Mesenchymal stem cell (in vitro differentiated cells and primary cell): Measurements from ENCODE around the gene FRMD4A.

Experiments used
- DNase-seq: peaks from one replicate; pipeline ENCODE4 v3.0.0-alpha.2; 2013
- H2AFZ ChIP-seq: one replicate; pipeline ENCODE4 v1.6.1; 2013; ENCODE audit warnings: low read depth, mild to moderate bottlenecking, control low read depth, inconsistent platforms, low read length, moderate library complexity
- H2AK5ac ChIP-seq: 2 replicates; pipeline ENCODE4 v1.6.1; 2013; ENCODE audit warnings: low read length, moderate library complexity, mild to moderate bottlenecking, inconsistent platforms; ENCODE audit not compliant: severe bottlenecking
- H2BK120ac ChIP-seq: one replicate; pipeline ENCODE4 v1.6.1; 2013; ENCODE audit warnings: low read depth, mild to moderate bottlenecking, inconsistent platforms, low read length, moderate library complexity
- H2BK12ac ChIP-seq, 2 experiments: one replicate each; pipeline ENCODE4 v1.6.1; 2013; ENCODE audit warnings: inconsistent platforms in 2 of 2, low read length in 2 of 2, mild to moderate bottlenecking in 2 of 2, moderate library complexity in 2 of 2, control low read depth in 1 of 2
- H2BK15ac ChIP-seq: one replicate; pipeline ENCODE4 v1.6.1; 2013; ENCODE audit warnings: mild to moderate bottlenecking, low read depth, inconsistent platforms; ENCODE audit not compliant: poor library complexity, severe bottlenecking
- H2BK5ac ChIP-seq: 2 replicates; pipeline ENCODE4 v1.6.1; 2013; ENCODE audit warnings: low read depth, mild to moderate bottlenecking, low read length, control low read depth, inconsistent platforms; ENCODE audit not compliant: poor library complexity, severe bottlenecking
- H3K14ac ChIP-seq, 2 experiments: one replicate each; pipeline ENCODE4 v1.6.1; 2013; ENCODE audit warnings: inconsistent platforms in 2 of 2, low read length in 2 of 2, control low read depth in 1 of 2, mild to moderate bottlenecking in 1 of 2, moderate library complexity in 1 of 2
- H3K18ac ChIP-seq, 2 experiments: one replicate each; pipeline ENCODE4 v1.6.1; 2013; ENCODE audit warnings: inconsistent platforms in 2 of 2, low read length in 2 of 2, control low read depth in 1 of 2, low read depth in 1 of 2, mild to moderate bottlenecking in 1 of 2
- H3K23ac ChIP-seq, 2 experiments: one replicate each; pipeline ENCODE4 v1.6.1; 2013; ENCODE audit warnings: inconsistent platforms in 2 of 2, low read length in 2 of 2, mild to moderate bottlenecking in 2 of 2, moderate library complexity in 2 of 2, control low read depth in 1 of 2
- H3K27ac ChIP-seq: 2 replicates; pipeline ENCODE4 v1.5.1; 2013; ENCODE audit warnings: mild to moderate bottlenecking, moderate library complexity, low read length, control low read depth, inconsistent platforms; ENCODE audit not compliant: poor library complexity, severe bottlenecking
- H3K27me3 ChIP-seq, 2 experiments: 2 replicates each; pipeline versions ENCODE4 v1.6.1 to v1.7.0; 2013; ENCODE audit warnings: low read length in 2 of 2, mild to moderate bottlenecking in 2 of 2, moderate library complexity in 2 of 2, control low read depth in 1 of 2, inconsistent platforms in 1 of 2; ENCODE audit not compliant: control insufficient read depth in 1 of 2, insufficient read depth in 1 of 2
- H3K36me3 ChIP-seq, 2 experiments: 2 replicates each; pipeline versions ENCODE4 v1.6.1 to v1.7.0; 2013; ENCODE audit warnings: low read length in 2 of 2, control low read depth in 1 of 2, inconsistent platforms in 1 of 2, low read depth in 1 of 2, mild to moderate bottlenecking in 1 of 2; ENCODE audit not compliant: insufficient read depth in 2 of 2, control insufficient read depth in 1 of 2
- H3K4ac ChIP-seq, 2 experiments: one replicate each; pipeline ENCODE4 v1.6.1; 2013; ENCODE audit warnings: inconsistent platforms in 2 of 2, low read length in 2 of 2, mild to moderate bottlenecking in 2 of 2, moderate library complexity in 2 of 2, control low read depth in 1 of 2, low read depth in 1 of 2
- H3K4me1 ChIP-seq: 2 replicates; pipeline ENCODE4 v1.6.1; 2013; ENCODE audit warnings: low read depth, low read length, control low read depth; ENCODE audit not compliant: control insufficient read depth, insufficient read depth
- H3K4me2 ChIP-seq: 2 replicates; pipeline ENCODE4 v1.6.1; 2013; ENCODE audit warnings: low read length, mild to moderate bottlenecking, inconsistent platforms; ENCODE audit not compliant: poor library complexity, severe bottlenecking
- H3K4me3 ChIP-seq, 2 experiments: 2 replicates each; pipeline versions ENCODE4 v1.5.1 to v1.7.0; 2013; ENCODE audit warnings: low read length in 2 of 2, mild to moderate bottlenecking in 2 of 2, control low read depth in 1 of 2, low read depth in 1 of 2; ENCODE audit not compliant: insufficient read depth in 1 of 2
- H3K79me1 ChIP-seq: replicated peaks from 2 replicates; pipeline ENCODE4 v1.6.1; 2013; ENCODE audit warnings: mild to moderate bottlenecking, control low read depth, low read length, inconsistent platforms; ENCODE audit not compliant: poor library complexity, severe bottlenecking
- H3K9ac ChIP-seq: 2 replicates; pipeline ENCODE4 v1.7.0; 2013; ENCODE audit warnings: mild to moderate bottlenecking, low read length, moderate library complexity
- H3K9me3 ChIP-seq: 2 replicates; pipeline ENCODE4 v1.7.0; 2013; ENCODE audit warnings: mild to moderate bottlenecking, low read length; ENCODE audit not compliant: control insufficient read depth
- H4K8ac ChIP-seq: one replicate; pipeline ENCODE4 v1.6.1; 2013; ENCODE audit warnings: inconsistent platforms, mild to moderate bottlenecking, low read length, moderate library complexity
- H4K91ac ChIP-seq: one replicate; pipeline ENCODE4 v1.6.1; 2013; ENCODE audit warnings: mild to moderate bottlenecking, low read length, inconsistent platforms
- WGBS: methylation state at CpG from one replicate; pipeline ENCODE4 v1.1.7; 2013; ENCODE audit warnings: mixed read lengths; 5-methylcytosine and 5-hydroxymethylcytosine counted together

The FRMD4A gene

GRCh38 chr10:13970236-13970956 lies 360.3 kb downstream of the FRMD4A start:
- Histone ChIP-seq H3K79me1 (peaks cover 2% of the 10 kb centered on the region), H2BK12ac (peak overlapping the region; percentile 14 to 52), H3K23ac (no peak overlapping the region), H2BK5ac (no peak overlapping the region), H3K4me2 (no peak overlapping the region), H4K91ac (no peak overlapping the region), H2BK15ac (no peak overlapping the region), H3K4me3 (no peak overlapping the region), H3K4me1 (peaks cover 15% of the 10 kb centered on the region), H4K8ac (no peak overlapping the region), H3K9ac (no peak overlapping the region), H3K27ac (no peak overlapping the region), H3K18ac (no peak overlapping the region), H2BK120ac (no peak overlapping the region), H3K14ac (no peak overlapping the region), H2AK5ac (no peak overlapping the region), H3K9me3 (no peaks in the 10 kb centered on the region), H3K4ac (no peak overlapping the region), H3K36me3 (peaks cover 0 to 6% of the 10 kb centered on the region in 2 experiments), H3K27me3 (no peaks in the 10 kb centered on the region), H2AFZ (no peak overlapping the region)
- 93% methylated on average over 15 of the region's 18 CpGs for WGBS
- DNase-seq: no peak

- Histone ChIP-seq H2AK5ac (no peak overlapping the region), H2BK15ac (no peak overlapping the region), H3K27me3 (no peaks in the 10 kb centered on the region), H3K79me1 (peaks cover 2% of the 10 kb centered on the region), H3K4ac (no peak overlapping the region), H3K4me1 (peaks cover 15% of the 10 kb centered on the region), H3K23ac (no peak overlapping the region), H3K9ac (no peak overlapping the region), H3K4me3 (no peak overlapping the region), H2BK120ac (no peak overlapping the region), H3K18ac (no peak overlapping the region), H3K4me2 (no peak overlapping the region), H4K91ac (no peak overlapping the region), H3K9me3 (no peaks in the 10 kb centered on the region), H2AFZ (no peak overlapping the region), H2BK12ac (no peak overlapping the region), H4K8ac (no peak overlapping the region), H2BK5ac (no peak overlapping the region), H3K36me3 (peaks cover 0 to 6% of the 10 kb centered on the region in 2 experiments), H3K14ac (no peak overlapping the region), H3K27ac (no peak overlapping the region)
- WGBS: 82% methylated on average over 2 of the region's 3 CpGs
- DNase-seq: no peak
These were observed 361.0 kb downstream of the FRMD4A start for GRCh38 chr10:13969792-13970140.

GRCh38 chr10:13969118-13969791 lies 361.5 kb downstream of the FRMD4A start:
- Histone ChIP-seq H3K9me3 (no peaks in the 10 kb centered on the region), H2AK5ac (peak overlapping the region; percentile 72), H4K91ac (no peak overlapping the region), H3K4me1 (peaks cover 15% of the 10 kb centered on the region), H2BK15ac (peak overlapping the region; percentile 66), H3K27ac (no peak overlapping the region), H3K14ac (peak overlapping the region in 1 of 2 experiments; percentile 62), H3K4ac (no peak overlapping the region), H3K4me3 (no peak overlapping the region), H2BK12ac (peak overlapping the region in 1 of 2 experiments; percentile 66), H2AFZ (no peak overlapping the region), H3K9ac (no peak overlapping the region), H3K4me2 (no peak overlapping the region), H3K18ac (peak overlapping the region in 1 of 2 experiments; percentile 3), H3K79me1 (peaks cover 2% of the 10 kb centered on the region), H3K23ac (no peak overlapping the region), H3K27me3 (no peaks in the 10 kb centered on the region), H2BK5ac (no peak overlapping the region), H3K36me3 (peaks cover 0 to 6% of the 10 kb centered on the region in 2 experiments), H2BK120ac (no peak overlapping the region), H4K8ac (no peak overlapping the region)
- DNase-seq: no peak
- 91% methylated on average over 11 of the region's 12 CpGs for WGBS

GRCh38 chr10:13961853-13962252 lies 368.9 kb downstream of the FRMD4A start:
- no peaks in the 10 kb centered on the region for H3K27me3 ChIP-seq
- H2BK15ac ChIP-seq: no peak overlapping the region
- no peak overlapping the region for H3K23ac ChIP-seq
- no peak overlapping the region for H2BK120ac ChIP-seq
- H3K4me3 ChIP-seq: no peak overlapping the region
- no peak overlapping the region for H4K8ac ChIP-seq
- no peaks in the 10 kb centered on the region for H3K79me1 ChIP-seq
- H3K9ac ChIP-seq: no peak overlapping the region
- no peak overlapping the region for H3K4me2 ChIP-seq
- H3K27ac ChIP-seq: no peak overlapping the region
- no peak overlapping the region for H3K14ac ChIP-seq
- H3K18ac ChIP-seq: no peak overlapping the region
- H3K9me3 ChIP-seq: no peaks in the 10 kb centered on the region
- peak overlapping the region; percentile 78 for H2AK5ac ChIP-seq
- no peak overlapping the region for H2BK5ac ChIP-seq
- no peak overlapping the region for H4K91ac ChIP-seq
- no peaks in the 10 kb centered on the region for H3K36me3 ChIP-seq
- no peak overlapping the region for H3K4ac ChIP-seq
- H2AFZ ChIP-seq: no peak overlapping the region
- peaks cover 10% of the 10 kb centered on the region for H3K4me1 ChIP-seq
- H2BK12ac ChIP-seq: no peak overlapping the region
- no peak for DNase-seq
- WGBS: 100% methylated on average over 2 of the region's 3 CpGs
